GM23338 (cell line): Measurements from ENCODE around the gene FCN2.

Experiments used
- CREB1 ChIP-seq: fragments of 250-450 bp; sonication (Bioruptor Pico); IDR thresholded peaks from 2 replicates; pipeline ENCODE4 v1.5.0; 2020; ENCODE audit warnings: low read depth, mild to moderate bottlenecking, moderate library complexity
- CTCF ChIP-seq, 2 experiments: fragments of 200-600 bp in 1 of 2; sonication (generic) in 1 of 2; conservative IDR thresholded peaks; 2 replicates each; pipeline versions ENCODE4 v1.5.1 to v1.6.1; 2016 to 2017; ENCODE audit warnings: antibody characterized with exemption in 2 of 2, low read depth in 2 of 2, mild to moderate bottlenecking in 2 of 2, moderate library complexity in 1 of 2
- ETS1 ChIP-seq: IDR thresholded peaks from 2 replicates; pipeline ENCODE4 v1.6.1; 2016; ENCODE audit warnings: antibody characterized with exemption
- EZH2 ChIP-seq: fragments of 200-600 bp; sonication (generic); IDR thresholded peaks from one replicate; pipeline ENCODE4 v1.8.0; 2017; ENCODE audit warnings: antibody characterized with exemption, mild to moderate bottlenecking, low read depth; ENCODE audit not compliant: unreplicated experiment
- EZH2phosphoT487 ChIP-seq: fragments of 200-600 bp; sonication (generic); IDR thresholded peaks from one replicate; pipeline ENCODE4 v1.8.1; 2018; ENCODE audit warnings: antibody characterized with exemption; ENCODE audit not compliant: unreplicated experiment
- JUNB ChIP-seq: IDR thresholded peaks from one replicate; pipeline ENCODE4 v1.6.1; 2016; ENCODE audit warnings: antibody characterized with exemption; ENCODE audit not compliant: unreplicated experiment
- NANOG ChIP-seq: IDR thresholded peaks from 2 replicates; pipeline ENCODE4 v1.6.1; 2016; ENCODE audit warnings: antibody characterized with exemption, borderline replicate concordance
- POLR2AphosphoS5 ChIP-seq: IDR thresholded peaks from 2 replicates; pipeline ENCODE4 v1.6.1; 2016; ENCODE audit warnings: antibody characterized with exemption, low read depth
- REST ChIP-seq: IDR thresholded peaks from one replicate; pipeline ENCODE4 v1.6.1; 2018; ENCODE audit warnings: antibody characterized with exemption; ENCODE audit not compliant: unreplicated experiment
- STAT1 ChIP-seq: IDR thresholded peaks from one replicate; pipeline ENCODE4 v1.6.1; 2016; ENCODE audit warnings: antibody characterized with exemption; ENCODE audit not compliant: unreplicated experiment
- ZNF331 ChIP-seq: fragments of 250-450 bp; sonication (Bioruptor Pico); IDR thresholded peaks from 2 replicates; pipeline ENCODE4 v1.5.0; 2020; ENCODE audit warnings: low read depth, mild to moderate bottlenecking, moderate library complexity

DNA sequence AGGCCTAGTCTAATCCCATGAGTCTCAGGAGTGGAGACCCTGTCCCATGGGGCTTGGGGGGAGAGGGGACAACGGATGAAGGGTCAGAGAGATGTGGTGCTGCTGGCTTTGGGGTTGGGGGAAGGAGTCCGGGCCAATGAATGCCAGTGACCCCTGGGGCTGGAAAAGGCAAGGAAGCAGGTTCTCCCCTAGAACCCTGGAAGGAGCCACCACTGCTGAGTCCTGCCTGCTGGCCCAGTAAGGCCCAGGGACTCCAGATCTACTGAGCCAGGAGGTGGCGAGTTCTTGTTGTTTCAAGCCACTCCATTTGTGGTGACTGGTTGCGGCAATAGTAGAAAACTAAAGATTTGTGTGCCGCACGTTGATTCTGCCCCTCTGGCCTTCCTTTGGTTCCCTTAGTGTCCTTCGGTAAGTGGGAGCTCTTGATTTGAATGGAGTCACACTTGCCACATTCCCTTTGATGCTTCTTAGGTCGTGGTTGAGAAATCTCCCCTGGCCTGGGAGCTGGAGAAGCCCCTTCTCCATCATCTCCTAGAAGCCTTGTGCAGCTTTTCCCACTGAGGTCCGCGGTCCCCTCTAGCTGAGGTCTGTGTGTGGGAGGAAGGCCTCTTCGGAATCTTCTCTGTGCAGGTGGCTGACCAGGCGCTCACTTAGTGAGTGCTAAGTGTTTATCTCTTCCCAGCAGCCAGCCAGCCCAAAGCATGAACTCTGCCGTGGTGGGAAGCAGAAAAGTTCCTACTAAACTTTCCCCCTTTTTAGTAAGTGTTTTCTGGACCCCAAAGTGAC lies 28.1 kb downstream of the FCN2 start:
- TF ChIP-seq CTCF (conservative IDR thresholded peaks at IDR 0.05; ENCODE audit: low read depth in 2 of 2) (no peak), EZH2 (no peak), CREB1 (CRISPR knock-in tag) (no peak), ETS1 (no peak), REST (no peak), POLR2AphosphoS5 (no peak), EZH2phosphoT487 (no peak), NANOG (no peak), STAT1 (no peak), JUNB (no peak), ZNF331 (CRISPR knock-in tag) (no peak)
